Endothelial cell of umbilical vein (primary cell): ENCODE data around the gene CCNG1.

Source experiments
- CTCF ChIP-seq, 2 donors: IDR thresholded peaks; 1 replicate in 1 of 2; 2 replicates in 1 of 2; pipeline ENCODE4 v1.5.1; 2011; ENCODE audit warnings: low read length in 2 of 2, mild to moderate bottlenecking in 2 of 2, moderate library complexity in 2 of 2, control low read depth in 1 of 2, inconsistent platforms in 1 of 2, low read depth in 1 of 2; ENCODE audit not compliant: insufficient read depth in 1 of 2; ENCODE audit errors: extremely low read depth in 1 of 2
- EZH2 ChIP-seq: IDR thresholded peaks from 2 replicates; pipeline ENCODE4 v1.6.1; 2012; ENCODE audit warnings: borderline replicate concordance, low read depth, mild to moderate bottlenecking, moderate library complexity, low read length, inconsistent platforms; ENCODE audit not compliant: severe bottlenecking
- GATA2 ChIP-seq: IDR thresholded peaks from 2 replicates; pipeline ENCODE4 v1.7.0; 2011; ENCODE audit warnings: low read depth, mild to moderate bottlenecking, moderate library complexity, mixed read lengths, low read length; ENCODE audit not compliant: insufficient read length, insufficient read depth
- JUN ChIP-seq: IDR thresholded peaks from 2 replicates; pipeline ENCODE4 v1.6.1; 2011; ENCODE audit warnings: borderline replicate concordance, low read depth; ENCODE audit not compliant: insufficient read length, insufficient read depth
- MAX ChIP-seq: IDR thresholded peaks from 2 replicates; pipeline ENCODE4 v1.6.1; 2011; ENCODE audit not compliant: insufficient read depth, insufficient read length
- MYC ChIP-seq: IDR thresholded peaks from one replicate; pipeline ENCODE4 v1.6.1; 2011; ENCODE audit warnings: mild to moderate bottlenecking, low read depth, low read length
- POLR2A ChIP-seq: IDR thresholded peaks from 2 replicates; pipeline ENCODE4 v1.6.1; 2012; ENCODE audit warnings: low read depth, mild to moderate bottlenecking, control low read depth, low read length
- POLR2AphosphoS5 ChIP-seq: IDR thresholded peaks from 2 replicates; pipeline ENCODE4 v1.6.1; 2012; ENCODE audit warnings: low read depth, mild to moderate bottlenecking, control low read depth, low read length, moderate library complexity; ENCODE audit not compliant: insufficient read depth

GRCh38 chr5:163473635-163474243, 36.3 kb downstream of the CCNG1 start:
- TF ChIP-seq CTCF (IDR thresholded peaks at IDR 0.05; ENCODE audit: extremely low read depth in 1 of 2, insufficient read depth in 1 of 2, low read depth in 1 of 2, low read length in 2 of 2) (no peak), POLR2A (no peak), MYC (no peak), EZH2 (no peak), POLR2AphosphoS5 (no peak), MAX (no peak), GATA2 (no peak), JUN (no peak)
